Measurements from ENCODE around the gene MEF2D.

The MEF2D gene

DNA sequence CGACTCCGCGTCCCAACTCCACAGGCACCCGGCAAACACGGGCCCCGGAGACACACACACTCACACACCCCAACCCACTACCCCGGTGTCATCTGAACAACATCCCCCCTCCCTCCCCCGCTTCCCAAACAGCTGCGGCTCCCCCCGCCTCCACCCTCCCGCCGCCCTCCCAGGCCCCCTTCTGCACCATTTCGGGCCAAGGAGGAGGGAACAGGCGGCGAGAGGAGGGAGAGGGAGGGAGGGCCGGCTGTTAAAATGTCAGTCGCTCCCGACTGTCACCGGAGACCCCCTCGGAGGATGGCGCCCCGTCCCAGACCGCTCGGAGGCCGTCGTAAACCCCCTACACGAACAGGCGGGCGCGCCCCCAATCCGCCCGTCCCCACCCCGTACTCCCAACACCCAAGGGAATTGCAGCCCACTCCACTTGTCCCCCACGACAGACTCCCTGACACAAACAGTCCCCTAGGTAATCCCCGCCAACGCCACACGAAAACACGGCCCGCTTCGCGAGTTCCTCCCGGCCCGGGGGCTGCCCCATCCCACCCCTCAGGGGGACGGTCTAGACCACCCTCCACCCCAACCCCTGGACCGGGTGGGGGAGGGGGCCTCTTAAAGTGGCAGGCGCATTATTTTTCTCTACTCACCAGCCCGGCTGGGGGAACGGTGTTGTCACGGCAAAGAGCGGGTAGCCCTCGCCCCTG is 583 bp downstream of the MEF2D start:
- no peak for DNase-seq (ENCODE audit: low spot score)

DNA sequence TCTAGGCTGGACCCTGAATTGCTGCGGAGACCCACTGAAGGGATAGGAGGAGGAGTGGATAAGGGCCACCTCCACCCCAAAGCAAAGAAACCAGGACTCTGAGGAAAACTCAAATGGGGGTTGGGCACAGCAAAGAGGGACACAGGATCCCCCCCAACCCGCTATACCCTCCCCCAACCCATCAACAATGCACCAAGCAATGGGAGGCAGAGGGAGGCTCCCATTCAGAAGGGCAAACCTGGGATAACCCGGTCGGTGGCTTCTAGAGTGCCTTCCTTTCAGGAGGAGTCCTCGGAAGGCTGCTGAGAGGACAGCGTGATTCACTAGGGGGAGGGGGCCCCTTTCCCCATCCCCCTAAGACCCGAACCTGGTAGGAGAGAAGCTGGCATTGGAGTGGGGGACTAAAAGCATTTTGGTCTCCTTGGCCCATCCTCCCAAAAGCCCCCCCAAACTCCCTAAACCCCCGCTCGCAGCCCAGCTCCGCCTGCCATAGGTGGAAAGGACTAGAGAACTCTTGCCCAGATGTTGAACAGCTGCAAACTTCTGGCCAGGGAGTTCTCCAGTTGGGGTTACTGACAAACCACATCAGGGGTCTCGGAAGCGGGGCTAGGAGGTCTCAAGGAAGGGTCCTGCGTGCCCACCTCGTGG is 1.3 kb downstream of the MEF2D start:
- DNase-seq (ENCODE audit: low spot score) = no peak

DNA sequence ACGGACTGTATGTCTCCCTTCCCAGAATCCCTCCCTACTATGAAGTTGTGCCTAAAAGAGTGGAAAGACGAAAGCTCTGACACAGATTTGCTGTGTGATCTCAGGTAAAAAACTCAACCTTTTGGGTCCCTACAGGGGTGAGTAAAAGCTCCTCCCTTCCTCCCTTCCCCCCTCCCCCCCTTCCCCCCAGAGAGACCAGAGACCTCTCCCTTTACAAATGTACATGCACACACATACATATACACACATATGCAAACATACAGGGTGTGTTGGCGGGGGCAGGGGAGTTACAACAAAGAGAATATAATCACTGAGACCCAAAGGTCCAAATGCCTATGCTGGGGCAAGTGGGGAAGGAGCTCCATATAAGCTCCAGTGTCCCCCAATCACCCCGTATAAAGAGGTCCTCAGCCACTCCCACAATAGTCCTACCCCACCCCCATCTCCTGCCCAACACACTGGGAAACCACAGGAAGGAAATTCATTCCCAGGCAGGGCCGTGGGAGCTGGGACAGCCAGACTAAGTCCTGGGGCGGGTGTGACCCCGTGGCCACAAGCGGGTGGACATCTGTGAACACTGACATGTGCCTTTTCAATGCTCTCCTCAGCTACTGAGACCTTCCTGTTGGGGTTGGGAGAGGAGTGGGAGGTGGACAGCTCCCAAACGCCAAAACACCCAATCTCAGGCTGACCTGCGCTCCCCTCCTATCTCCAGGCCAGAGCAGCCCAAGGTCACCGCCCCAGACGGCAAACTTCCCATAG is 2.0 kb downstream of the MEF2D start:
- DNase-seq (ENCODE audit: low spot score) = no peak

DNA sequence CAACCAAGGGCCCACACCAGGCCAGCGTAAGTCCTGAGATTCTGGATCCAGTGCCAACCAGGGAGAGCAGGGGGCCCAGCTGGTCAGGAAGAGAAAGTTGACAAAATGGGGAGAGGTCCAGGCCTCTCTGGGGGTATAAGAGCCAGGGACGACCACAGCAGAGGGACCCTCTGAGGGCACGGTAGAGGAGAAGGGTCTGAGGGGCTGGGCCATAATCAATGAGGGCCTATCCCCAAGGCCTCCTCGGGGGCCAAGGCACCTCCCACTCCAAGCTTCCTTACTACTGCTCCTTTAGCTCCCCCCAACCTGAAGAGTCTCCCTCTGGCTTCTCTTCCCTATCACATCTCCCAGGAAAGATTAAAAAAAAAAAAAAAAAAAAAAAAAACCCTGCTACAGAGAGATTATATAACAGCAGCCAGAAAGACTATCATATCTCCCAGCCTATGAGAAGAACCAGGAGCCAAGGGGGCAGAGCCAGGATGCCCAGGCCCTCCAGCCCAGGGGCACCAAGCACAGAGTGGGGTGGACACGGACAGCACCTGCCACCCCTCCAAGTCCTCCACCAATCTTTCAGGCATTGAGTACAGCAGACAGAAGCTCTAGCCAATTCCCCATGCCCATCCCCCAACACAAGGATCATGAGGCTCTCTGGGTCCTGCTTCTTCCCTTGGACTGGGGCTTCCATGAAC is 2.7 kb downstream of the MEF2D start:
- no peak for DNase-seq (ENCODE audit: low spot score)

DNA sequence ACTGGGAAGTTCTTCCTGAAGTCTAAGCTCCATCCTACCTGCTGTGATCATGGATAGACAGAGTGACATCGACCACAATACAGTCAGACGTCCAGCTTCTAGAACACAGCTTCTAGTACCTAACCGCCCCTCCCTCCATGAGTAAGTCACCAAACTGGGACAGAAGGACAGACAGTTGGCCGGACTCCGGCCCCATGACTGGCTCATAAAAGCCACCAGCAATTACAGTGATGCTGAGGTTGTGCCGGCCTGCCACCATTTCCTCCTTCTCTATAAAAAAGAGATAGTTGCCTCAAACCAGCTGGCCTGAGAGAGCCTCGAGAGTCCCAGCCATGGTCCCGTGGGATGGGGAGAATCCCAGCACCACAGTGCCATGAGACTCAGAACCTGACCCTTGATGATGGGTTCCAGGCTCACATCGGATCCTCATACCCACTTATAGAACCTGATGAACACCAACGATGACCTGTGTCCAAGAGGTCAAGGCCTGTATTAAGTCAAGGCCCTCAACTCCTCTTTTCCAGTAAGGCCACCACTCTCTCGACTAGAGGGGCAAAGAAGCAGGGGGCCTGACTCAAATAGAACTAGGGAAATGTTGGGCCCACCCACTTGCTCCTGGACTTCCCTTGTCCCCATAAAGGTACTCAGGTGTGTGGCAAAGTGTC is 3.4 kb downstream of the MEF2D start:
- no peak for DNase-seq (ENCODE audit: low spot score)

DNA sequence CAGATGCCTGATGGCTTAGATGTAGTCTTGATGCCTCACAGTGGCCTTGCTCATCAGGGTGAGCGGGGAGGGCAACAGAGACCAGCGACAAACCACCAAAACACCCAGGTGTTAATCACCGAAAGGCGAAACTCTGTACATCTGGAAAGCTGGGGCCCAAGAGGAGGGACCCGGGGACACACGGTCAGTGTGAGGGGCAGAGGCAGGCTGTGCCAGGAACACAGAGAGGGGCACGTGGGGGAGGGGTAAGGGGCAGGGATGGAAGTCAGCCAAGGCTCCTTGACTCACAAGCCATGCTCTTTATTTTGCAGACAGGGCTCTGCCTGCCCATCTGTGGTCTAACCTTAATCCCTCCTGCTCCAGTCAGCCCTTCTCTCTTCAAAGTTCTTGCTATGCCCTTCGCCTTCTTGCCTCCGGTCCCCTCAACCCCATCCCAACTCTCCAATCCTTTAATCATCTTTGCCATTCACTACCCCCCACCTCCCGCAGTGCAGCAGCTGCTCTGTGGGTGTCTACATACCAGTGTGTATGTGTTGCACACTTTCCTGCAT is 4.3 kb downstream of the MEF2D start:
- DNase-seq (ENCODE audit: low spot score) = no peak

DNA sequence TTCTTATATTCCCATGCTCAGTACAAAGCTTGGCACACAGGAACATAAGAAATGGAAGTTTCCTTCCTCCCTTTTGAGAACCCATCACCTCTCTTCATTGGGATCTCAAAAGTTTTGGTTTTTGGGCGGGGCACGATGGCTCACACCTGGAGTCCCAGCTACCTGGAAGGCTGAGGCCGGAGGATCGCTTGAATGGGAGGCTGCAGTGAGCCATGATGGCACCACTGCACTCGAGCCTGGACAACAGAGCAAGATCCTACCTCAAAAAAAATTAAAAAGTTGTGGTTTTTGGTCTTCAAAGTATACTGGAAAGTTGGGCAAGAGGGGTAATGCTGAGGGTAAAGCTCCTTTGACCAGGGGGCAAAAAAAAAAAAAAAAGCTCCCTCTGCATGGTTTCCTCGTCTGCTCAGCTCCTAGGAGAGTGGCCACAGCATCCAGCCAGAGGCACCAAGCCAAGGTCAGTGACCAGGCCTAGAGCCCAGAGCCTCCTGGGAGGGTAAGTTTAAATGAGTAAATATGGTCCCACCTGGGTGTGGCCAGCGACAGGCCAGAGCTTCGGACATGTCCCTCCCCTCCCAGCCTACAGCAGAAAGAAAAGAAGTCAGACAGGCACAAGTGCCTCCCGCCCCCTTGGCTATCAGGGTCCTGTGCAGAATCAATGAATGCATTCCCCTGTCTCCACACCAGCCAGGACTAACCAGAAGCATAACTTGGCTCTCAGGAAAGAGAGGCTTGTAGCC is 5.0 kb downstream of the MEF2D start:
- no peak for DNase-seq (ENCODE audit: low spot score)

DNA sequence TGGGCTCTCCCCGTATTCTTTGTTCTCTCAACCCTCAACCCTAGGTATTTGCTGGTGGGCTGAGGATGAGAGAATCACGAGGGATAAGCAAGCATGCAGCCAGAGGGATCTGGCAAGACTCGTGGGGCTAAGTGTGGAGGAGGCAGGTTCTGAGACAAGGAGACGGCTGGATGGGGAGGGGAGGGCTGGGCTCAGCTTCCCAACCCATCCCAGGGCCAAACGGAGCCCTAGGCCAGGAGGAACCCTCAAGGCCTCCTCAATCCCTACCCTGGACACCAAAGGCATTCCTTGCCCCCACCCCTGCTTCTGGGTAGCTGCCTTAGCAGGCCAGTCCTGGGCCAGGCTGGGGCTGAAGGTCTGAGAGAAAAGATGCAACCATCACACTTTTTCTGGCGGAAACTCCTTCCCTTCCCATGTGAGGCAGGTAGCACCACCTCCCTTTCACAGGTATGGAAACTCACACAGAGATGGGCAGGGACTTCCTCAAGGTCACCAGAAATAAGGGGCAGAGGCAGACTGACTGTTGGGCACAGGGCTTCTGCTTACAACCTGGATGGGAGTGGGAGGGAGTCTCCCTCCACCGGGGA is 6.2 kb downstream of the MEF2D start:
- no peak for DNase-seq (ENCODE audit: low spot score)

DNA sequence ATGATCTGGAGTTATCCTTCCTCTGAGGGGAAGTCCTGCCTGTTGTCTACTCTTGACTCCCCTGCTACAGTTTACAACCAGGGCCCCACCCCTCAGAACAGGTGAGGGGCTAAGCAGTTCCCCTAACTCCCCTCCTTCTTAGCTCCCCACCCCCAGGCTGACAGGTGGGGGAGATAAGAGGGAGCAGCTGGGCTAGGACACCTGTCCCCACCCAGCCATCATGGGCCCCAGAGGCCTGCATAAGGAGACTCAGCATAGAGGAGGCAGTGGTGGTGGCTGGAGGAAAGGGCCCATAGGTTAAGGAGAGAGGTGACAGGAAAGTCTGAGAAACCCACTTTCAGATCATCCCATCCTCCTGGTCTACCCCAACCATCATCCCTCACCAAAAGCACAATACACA is 6.8 kb downstream of the MEF2D start:
- DNase-seq (ENCODE audit: low spot score) = no peak

DNA sequence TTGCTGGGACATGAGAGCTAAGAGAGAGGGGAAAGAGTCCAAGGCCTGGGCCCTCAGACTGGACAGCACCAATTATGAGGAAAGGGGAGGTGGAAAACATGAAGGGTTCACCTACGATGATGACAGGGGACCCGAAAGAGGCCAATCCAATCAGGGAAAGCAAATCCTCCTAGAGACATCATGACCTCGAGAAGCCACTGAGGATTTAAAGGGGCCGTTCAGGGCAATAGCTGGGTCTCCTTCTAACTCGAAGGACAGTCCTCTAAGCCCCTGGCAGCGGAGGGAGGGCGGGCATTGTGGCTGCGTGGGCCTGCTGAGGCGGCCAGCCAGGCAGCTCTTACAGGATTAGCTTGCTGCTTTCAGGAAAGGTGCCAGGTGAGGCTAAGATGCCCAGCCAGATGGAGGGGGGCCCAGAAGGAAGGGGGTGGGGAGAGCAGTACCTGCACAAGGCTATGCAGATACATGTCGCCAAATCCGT is 7.4 kb downstream of the MEF2D start:
- DNase-seq (ENCODE audit: low spot score) = no peak

DNA sequence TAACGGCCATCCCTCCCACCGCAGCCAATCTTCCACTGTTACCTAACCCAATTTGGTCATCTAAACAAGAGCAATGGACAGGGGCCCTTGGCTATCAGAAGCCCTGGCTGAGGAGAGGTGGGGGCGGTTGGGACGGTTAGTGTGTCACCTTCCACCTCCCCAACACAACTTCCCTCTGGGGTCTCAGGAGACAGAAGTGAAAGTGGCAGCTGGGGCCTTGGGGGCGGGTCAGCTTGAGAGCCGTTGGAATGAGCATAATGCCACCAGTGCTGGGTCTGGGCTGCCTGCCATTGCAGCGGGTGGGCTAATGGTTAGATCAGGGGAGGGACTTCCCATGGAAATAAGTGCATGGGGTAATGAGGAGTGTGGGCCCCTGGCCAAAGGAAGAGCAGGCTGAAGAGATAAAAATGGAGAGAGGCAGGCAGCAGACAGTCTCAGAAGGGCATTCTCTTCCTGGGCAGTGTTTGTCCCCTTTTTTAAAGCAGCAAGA is 7.9 kb downstream of the MEF2D start:
- DNase-seq (ENCODE audit: low spot score) = no peak

DNA sequence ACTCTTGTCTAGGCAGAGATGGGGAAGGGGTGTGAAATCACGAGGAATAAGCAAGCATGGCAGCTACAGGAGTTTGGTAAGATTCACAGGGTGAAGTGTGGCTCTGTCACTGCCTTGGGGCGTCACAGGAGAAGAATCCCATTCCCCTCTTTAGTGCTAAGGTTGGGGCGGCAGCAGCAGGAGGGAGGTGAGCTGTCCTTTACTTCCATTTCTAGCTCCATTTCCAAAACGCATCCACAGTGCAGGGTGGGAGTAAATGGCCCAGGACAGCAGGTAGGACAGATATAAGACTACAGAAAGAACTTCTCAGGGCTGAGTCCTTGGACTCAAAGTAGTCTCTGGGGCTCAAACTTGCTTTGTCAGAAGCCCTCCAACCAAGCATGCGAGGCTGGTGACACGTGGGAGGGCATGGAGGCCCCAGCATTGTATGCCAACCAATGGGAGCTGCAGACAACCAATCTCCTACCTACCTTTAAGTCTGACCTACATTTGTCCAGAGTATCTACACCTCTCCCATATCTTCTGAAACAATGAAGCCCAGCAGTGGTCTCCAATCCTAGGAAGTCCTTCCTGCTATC is 8.5 kb downstream of the MEF2D start:
- no peak for DNase-seq (ENCODE audit: low spot score)

DNA sequence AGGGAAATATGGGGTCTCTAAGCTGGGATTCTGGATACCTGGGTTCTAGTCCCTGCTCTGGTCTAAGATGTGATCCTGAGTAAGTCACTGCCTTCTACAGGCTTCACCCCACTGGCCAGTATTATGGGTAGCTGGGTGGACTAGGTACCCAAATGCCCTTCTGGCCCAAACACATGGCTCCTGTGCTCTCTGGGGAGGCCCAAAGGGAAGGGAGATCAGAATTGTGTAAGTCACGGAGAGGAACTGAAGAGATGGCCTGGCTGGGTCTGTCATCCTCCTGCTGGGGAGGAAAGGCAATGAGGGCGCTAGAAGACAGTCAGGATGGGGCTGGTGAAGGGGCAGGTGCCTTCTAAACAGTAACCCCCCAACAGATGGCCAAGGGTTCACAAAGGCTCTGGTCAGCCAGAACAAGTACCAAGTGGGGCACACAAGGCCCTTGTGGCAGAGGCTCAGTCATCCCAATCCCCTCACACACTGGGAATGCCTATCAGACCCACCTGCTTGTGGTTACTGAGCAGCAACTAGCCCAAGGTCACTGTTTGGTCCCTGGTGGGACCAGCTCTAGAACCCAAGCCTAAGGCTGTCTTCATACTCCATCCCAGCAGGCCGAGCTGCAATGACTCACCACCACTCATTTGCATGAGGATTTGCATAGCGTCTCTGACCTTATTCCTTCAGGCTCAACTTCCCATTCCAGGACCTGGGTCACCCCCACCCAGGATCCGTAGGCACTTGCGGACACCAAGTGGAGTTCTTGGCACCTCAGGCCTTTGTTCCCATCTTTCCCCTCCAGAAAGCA is 9.2 kb downstream of the MEF2D start:
- no peak for DNase-seq (ENCODE audit: low spot score)

DNA sequence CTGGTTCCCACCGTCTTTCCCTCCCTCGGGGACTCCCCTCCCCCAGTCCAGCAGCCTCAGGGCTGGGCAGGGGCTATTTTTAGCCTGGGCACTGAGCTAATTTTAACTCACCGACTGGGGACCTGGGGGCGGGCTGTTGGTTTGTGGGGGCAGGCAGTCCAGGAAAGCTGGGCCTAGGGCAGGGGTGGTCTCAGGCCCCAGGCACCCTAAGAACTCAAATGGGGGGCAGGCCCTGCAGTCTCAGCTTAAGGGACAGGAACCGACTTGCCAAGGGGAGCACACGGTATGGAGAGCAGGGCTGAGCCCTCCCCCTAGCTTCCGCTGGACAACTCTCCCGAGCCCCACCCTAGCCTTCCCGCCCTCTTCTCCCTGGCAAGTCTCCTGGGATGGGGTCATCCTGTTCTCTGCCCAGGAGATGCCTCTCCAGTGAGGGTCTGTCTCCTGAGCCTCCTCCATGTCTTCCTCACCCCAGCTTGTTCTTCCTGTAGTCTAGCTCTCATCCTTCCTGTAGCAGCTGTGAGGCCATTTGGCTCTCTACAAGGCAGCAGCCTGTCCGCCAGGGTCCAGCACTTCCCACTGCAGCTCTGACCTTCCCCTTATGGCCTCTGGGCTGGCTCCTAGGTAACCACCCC is 10.1 kb downstream of the MEF2D start:
- DNase-seq (ENCODE audit: low spot score) = no peak

DNA sequence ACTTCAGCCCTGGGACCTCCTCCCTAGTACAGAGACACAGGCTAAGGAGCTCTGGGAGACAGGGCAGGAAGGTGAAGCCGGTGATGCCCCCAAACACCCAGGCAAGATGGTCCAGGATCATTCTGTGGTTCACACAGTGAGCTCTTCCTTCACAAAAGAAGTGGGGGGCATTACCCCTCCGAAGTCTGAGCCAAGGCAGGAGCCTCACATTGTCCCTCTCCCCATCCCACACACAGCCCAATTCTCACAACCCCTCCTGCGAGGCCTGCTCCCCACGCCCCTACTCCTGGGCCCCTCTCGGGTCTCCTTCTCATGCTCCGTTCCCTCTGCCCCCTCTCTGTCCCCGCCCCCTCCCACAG is 10.7 kb downstream of the MEF2D start:
- DNase-seq (ENCODE audit: low spot score) = no peak

DNA sequence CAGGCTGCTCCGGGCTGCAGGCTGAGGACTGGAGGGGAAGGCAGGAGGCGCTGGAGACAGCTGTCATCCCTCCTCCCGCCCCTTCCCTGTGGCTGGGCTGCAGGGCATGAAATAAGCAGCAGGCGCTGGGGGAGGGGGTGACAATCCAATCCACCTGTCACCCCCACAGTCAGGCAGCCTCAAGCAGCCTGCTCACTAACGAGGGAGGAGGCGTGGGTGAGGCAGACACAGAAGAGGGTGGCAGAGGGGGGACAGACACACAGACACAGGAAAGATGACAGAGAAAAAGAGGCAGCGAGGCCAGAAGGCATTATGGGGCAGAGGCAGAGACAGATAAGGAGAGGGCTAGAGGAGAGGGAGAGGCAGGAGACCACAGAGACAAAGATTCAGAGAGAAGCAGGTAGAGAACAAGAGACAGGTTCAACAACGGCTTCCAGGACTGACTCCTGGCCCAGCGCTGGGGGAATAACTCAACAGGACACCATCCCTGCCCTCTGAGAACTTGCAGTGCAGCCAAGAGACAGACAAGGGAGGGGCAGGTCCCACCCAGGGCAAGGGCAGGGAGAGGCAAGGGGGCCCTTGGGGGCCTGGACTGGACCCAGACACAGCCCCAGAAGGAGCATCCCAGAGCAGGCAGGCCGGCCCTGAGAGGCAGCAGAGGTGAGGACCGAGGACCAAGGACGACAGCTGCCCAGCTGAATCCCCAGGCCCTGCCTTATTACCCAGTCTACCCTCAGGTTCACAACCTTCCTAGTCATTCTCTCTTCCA is 11.2 kb downstream of the MEF2D start:
- DNase-seq (ENCODE audit: low spot score) = no peak

DNA sequence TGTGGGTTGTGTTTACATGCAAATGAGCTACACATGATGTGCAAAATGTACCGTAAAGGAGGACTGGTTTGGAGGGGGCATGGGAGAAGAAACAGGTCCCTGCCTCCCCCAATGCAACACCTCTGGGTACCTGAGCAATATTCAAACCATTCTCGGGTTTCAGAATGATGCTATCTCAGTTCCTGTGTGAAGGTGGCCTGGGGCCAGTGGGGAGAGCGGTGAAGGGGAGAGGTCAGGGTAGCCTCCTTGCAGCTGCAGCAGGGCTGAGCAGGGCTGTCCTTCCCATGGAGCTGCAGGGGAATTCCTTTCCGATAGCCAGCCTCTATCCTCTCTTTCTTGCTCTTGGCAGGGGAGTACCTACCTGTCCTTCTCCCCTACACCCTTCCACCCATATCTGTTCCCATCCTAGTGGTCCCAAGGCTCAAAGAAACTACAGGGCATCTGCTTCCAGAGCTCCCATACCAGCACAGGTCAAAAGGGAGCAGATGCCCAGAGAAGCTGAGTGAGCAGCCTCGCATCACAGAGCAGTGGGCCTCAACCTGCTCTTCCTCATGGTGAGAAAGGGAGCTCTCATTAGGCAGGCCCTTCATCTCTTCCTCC is 11.9 kb downstream of the MEF2D start:
- no peak for DNase-seq (ENCODE audit: low spot score)

DNA sequence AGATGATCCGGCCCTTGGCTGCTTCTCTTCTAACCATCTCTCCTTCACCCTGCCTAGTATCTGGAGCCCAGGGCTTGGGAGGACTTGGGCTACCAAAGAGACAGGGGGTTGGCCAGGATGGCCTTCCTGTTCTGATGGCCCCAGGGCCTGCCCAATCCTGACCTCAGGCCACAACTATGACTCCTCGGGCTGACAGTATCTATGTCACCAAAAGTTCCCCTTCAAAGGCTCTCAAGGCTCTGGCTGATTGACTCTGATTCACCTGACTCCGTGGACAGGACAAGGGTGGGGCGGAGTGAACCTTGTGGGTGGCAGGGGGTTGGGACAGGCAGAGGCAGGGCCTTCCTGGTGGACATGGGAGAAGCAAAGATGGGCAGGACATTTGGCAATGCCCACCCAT is 12.7 kb downstream of the MEF2D start:
- no peak for DNase-seq (ENCODE audit: low spot score)
